Stimulated activated memory B cell treated with anti-CD40 and anti-IgM and Interleukin-4, amounts not matched to agents 10 μg/mL and 1 μg/mL and 100 μg/mL, for 72 hours (primary cell): ENCODE results near the gene TRIM7.
A peak's percentile ranks its signal among the peaks of the same experiment; 100 is the strongest.
"Not testable (repeated sequence)": the region's sequence is repeated elsewhere in the genome, so short reads cannot be mapped to it uniquely, and the experiment has no call there.

Experiments
- ATAC-seq: fragments of 150-1000 bp; cut with Tn5 transposase; 2 replicates; pipeline ENCODE4 v1.10.0; 2021
- H3K27ac Mint-ChIP-seq: one replicate; pipeline ENCODE4 v1.8.0; 2022; ENCODE audit warnings: mild to moderate bottlenecking, mixed read lengths
- H3K27me3 Mint-ChIP-seq: one replicate; pipeline ENCODE4 v1.8.0; 2022; ENCODE audit warnings: mixed read lengths
- H3K36me3 Mint-ChIP-seq: one replicate; pipeline ENCODE4 v1.8.0; 2022; ENCODE audit warnings: mixed read lengths
- H3K4me1 Mint-ChIP-seq: one replicate; pipeline ENCODE4 v1.8.0; 2022; ENCODE audit warnings: mixed read lengths
- H3K4me3 Mint-ChIP-seq: one replicate; pipeline ENCODE4 v1.8.0; 2022; ENCODE audit warnings: mild to moderate bottlenecking, moderate library complexity, mixed read lengths
- H3K9me3 Mint-ChIP-seq: one replicate; pipeline ENCODE4 v1.8.0; 2022; ENCODE audit warnings: mixed read lengths

TRIM7 gene

GRCh38 chr5:181149806-181150733 lies 54.9 kb downstream of the TRIM7 start:
- H3K27ac Mint-ChIP-seq: no peak overlapping the region
- H3K4me3 Mint-ChIP-seq: no peak overlapping the region
- H3K9me3 Mint-ChIP-seq: peaks cover 3% of the 10 kb centered on the region
- H3K36me3 Mint-ChIP-seq: no peaks in the 10 kb centered on the region
- peaks cover 65% of the 10 kb centered on the region for H3K27me3 Mint-ChIP-seq
- no peaks in the 10 kb centered on the region for H3K4me1 Mint-ChIP-seq
- peak; percentile 51 for ATAC-seq

GRCh38 chr5:181149355-181149754 lies 55.6 kb downstream of the TRIM7 start:
- no peak for ATAC-seq
- Mint-ChIP-seq H3K36me3 (no peaks in the 10 kb centered on the region), H3K4me3 (no peak overlapping the region), H3K27me3 (peaks cover 65% of the 10 kb centered on the region), H3K27ac (no peak overlapping the region), H3K9me3 (no peaks in the 10 kb centered on the region), H3K4me1 (no peaks in the 10 kb centered on the region)

- not testable (repeated sequence) for H3K27ac Mint-ChIP-seq, ATAC-seq, H3K36me3 Mint-ChIP-seq
Observed at GRCh38 chr5:181146927-181147636, 57.9 kb downstream of the TRIM7 start, which contains the start of gene OR2V2. OR2V2 (plus strand) TSS chr5:181147586; CDS start chr5:181154943, 7,357 bp downstream.

GRCh38 chr5:181145133-181145532 lies 59.9 kb downstream of the TRIM7 start:
- H3K4me1 Mint-ChIP-seq: peaks cover 6% of the 10 kb centered on the region
- peaks cover 80% of the 10 kb centered on the region for H3K27me3 Mint-ChIP-seq
- no peak overlapping the region for H3K27ac Mint-ChIP-seq
- no peak for ATAC-seq
- H3K4me3 Mint-ChIP-seq: no peak overlapping the region
- H3K36me3 Mint-ChIP-seq: no peaks in the 10 kb centered on the region
- no peaks in the 10 kb centered on the region for H3K9me3 Mint-ChIP-seq

More at GRCh38 chr5:181146927-181147636, 57.9 kb downstream of the TRIM7 start, which contains the start of gene OR2V2:
- H3K9me3 Mint-ChIP-seq, H3K4me1 Mint-ChIP-seq, H3K4me3 Mint-ChIP-seq: not testable (repeated sequence)
- peaks cover 75% of the 10 kb centered on the region for H3K27me3 Mint-ChIP-seq
